HepG2 (cell line): ENCODE data around the gene IGHMBP2. TPM values are rescaled to one million over a fixed set of nuclear protein-coding genes. Genes with fewer than 3 reads are reported as not detected.
A peak's percentile ranks its signal among the peaks of the same experiment; 100 is the strongest.

Experiments
- polyA plus RNA-seq, 8 experiments: library from polyadenylated mRNA; depleted of rRNA in 3 of 8; stranded (reverse) in 7 of 8; unstranded in 1 of 8; fragments of >200 nt; fragmentation: Illumina TruSeq in 4 of 8; extraction: Trizol in 4 of 8; gene quantifications; 2 replicates each; pipeline versions ENCODE4 v1.2.1 to v1.2.3, GENCODE V29; 2011 to 2016; ENCODE audit warnings: low read depth in 4 of 8, missing spikeins in 1 of 8, mixed read lengths in 1 of 8; ENCODE audit not compliant: insufficient read depth in 1 of 8
- total RNA-seq, 5 experiments: library from RNA; depleted of rRNA; stranded (reverse); fragments of >200 nt; fragmentation: Illumina TruSeq; extraction: Trizol; gene quantifications; 2 replicates each; pipeline ENCODE4 v1.2.3, GENCODE V29; 2016; ENCODE audit warnings: low read depth in 1 of 5
- TF ChIP-seq, protein P1 (sequence below): sonication (generic); formaldehyde crosslinking; IDR thresholded peaks from 2 replicates; pipeline ENCODE4 v1.8.1; 2023; ENCODE audit warnings: missing genetic modification reagents, inconsistent platforms, borderline replicate concordance
- TF ChIP-seq, protein P2 (sequence below): sonication (generic); formaldehyde crosslinking; IDR thresholded peaks from one replicate; pipeline ENCODE4 v1.5.1; 2020; ENCODE audit warnings: mild to moderate bottlenecking, missing genetic modification reagents; ENCODE audit errors: not compliant biosample characterization
- TF ChIP-seq, protein P3 (sequence below): sonication (generic); formaldehyde crosslinking; IDR thresholded peaks from 2 replicates; pipeline ENCODE4 v1.4.0; 2020; ENCODE audit warnings: missing genetic modification reagents

The IGHMBP2 gene
- total and polyA plus RNA-seq, 2 of the 13 experiments (the other 11 are each of a cell fraction or from before 2014, with no cell fraction given) = 8.9 to 9.9 TPM

DNA sequence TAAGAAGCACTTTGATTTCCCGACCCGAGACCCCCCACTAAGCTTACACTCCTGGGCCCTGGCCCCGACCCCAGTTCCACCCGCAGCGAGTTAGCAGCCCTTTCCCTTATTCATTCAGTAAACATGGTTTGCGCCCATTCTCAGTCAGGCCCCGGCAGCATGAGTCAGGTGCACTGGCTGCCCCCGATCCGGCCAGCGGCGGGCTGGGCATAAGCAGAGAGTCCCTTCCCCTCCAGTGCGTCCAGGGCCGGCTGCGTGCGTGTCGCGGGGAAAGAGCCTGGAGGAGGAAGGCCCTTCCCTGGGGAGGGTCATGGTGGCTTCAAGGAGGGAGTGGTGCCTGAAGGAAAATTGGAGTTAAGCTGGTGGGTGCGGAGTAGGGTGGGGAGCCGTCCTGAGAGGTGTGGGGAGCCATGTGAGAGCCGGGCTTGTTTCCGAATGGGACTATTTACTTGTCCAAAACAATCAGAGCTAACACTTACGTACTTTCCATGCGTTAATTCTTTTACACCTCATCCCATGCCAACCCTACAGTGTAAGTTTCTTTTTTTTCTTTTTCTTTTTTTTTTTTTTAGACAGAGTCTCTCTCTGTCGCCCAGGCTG, 657 bp downstream of the IGHMBP2 start (continued):
- TF ChIP-seq, protein P1, sequence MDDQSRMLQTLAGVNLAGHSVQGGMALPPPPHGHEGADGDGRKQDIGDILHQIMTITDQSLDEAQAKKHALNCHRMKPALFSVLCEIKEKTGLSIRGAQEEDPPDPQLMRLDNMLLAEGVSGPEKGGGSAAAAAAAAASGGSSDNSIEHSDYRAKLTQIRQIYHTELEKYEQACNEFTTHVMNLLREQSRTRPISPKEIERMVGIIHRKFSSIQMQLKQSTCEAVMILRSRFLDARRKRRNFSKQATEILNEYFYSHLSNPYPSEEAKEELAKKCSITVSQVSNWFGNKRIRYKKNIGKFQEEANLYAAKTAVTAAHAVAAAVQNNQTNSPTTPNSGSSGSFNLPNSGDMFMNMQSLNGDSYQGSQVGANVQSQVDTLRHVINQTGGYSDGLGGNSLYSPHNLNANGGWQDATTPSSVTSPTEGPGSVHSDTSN (CRISPR knock-in tag) = no peak
- TF ChIP-seq, protein P2, sequence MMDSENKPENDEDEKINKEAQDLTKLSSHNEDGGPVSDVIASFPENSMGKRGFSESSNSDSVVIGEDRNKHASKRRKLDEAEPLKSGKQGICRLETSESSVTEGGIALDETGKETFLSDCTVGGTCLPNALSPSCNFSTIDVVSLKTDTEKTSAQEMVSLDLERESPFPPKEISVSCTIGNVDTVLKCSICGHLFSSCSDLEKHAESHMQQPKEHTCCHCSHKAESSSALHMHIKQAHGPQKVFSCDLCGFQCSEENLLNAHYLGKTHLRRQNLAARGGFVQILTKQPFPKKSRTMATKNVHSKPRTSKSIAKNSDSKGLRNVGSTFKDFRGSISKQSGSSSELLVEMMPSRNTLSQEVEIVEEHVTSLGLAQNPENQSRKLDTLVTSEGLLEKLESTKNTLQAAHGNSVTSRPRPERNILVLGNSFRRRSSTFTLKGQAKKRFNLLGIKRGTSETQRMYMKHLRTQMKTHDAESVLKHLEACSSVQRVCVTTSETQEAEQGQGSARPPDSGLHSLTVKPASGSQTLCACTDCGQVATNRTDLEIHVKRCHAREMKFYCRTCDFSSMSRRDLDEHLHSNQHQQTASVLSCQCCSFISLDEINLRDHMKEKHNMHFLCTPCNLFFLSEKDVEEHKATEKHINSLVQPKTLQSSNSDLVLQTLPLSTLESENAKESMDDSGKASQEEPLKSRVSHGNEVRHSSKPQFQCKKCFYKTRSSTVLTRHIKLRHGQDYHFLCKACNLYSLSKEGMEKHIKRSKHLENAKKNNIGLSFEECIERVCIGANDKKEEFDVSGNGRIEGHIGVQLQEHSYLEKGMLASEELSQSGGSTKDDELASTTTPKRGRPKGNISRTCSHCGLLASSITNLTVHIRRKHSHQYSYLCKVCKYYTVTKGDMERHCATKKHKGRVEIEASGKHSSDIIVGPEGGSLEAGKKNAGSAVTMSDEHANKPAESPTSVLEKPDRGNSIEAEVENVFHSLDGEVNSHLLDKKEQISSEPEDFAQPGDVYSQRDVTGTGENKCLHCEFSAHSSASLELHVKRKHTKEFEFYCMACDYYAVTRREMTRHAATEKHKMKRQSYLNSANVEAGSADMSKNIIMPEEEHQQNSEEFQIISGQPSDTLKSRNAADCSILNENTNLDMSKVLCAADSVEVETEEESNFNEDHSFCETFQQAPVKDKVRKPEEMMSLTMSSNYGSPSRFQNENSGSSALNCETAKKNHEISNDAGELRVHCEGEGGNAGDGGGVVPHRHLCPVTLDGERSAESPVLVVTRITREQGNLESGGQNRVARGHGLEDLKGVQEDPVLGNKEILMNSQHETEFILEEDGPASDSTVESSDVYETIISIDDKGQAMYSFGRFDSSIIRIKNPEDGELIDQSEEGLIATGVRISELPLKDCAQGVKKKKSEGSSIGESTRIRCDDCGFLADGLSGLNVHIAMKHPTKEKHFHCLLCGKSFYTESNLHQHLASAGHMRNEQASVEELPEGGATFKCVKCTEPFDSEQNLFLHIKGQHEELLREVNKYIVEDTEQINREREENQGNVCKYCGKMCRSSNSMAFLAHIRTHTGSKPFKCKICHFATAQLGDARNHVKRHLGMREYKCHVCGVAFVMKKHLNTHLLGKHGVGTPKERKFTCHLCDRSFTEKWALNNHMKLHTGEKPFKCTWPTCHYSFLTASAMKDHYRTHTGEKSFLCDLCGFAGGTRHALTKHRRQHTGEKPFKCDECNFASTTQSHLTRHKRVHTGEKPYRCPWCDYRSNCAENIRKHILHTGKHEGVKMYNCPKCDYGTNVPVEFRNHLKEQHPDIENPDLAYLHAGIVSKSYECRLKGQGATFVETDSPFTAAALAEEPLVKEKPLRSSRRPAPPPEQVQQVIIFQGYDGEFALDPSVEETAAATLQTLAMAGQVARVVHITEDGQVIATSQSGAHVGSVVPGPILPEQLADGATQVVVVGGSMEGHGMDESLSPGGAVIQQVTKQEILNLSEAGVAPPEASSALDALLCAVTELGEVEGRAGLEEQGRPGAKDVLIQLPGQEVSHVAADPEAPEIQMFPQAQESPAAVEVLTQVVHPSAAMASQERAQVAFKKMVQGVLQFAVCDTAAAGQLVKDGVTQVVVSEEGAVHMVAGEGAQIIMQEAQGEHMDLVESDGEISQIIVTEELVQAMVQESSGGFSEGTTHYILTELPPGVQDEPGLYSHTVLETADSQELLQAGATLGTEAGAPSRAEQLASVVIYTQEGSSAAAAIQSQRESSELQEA (CRISPR knock-in tag) = no peak
- TF ChIP-seq, protein P3, sequence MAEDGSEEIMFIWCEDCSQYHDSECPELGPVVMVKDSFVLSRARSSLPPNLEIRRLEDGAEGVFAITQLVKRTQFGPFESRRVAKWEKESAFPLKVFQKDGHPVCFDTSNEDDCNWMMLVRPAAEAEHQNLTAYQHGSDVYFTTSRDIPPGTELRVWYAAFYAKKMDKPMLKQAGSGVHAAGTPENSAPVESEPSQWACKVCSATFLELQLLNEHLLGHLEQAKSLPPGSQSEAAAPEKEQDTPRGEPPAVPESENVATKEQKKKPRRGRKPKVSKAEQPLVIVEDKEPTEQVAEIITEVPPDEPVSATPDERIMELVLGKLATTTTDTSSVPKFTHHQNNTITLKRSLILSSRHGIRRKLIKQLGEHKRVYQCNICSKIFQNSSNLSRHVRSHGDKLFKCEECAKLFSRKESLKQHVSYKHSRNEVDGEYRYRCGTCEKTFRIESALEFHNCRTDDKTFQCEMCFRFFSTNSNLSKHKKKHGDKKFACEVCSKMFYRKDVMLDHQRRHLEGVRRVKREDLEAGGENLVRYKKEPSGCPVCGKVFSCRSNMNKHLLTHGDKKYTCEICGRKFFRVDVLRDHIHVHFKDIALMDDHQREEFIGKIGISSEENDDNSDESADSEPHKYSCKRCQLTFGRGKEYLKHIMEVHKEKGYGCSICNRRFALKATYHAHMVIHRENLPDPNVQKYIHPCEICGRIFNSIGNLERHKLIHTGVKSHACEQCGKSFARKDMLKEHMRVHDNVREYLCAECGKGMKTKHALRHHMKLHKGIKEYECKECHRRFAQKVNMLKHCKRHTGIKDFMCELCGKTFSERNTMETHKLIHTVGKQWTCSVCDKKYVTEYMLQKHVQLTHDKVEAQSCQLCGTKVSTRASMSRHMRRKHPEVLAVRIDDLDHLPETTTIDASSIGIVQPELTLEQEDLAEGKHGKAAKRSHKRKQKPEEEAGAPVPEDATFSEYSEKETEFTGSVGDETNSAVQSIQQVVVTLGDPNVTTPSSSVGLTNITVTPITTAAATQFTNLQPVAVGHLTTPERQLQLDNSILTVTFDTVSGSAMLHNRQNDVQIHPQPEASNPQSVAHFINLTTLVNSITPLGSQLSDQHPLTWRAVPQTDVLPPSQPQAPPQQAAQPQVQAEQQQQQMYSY = 0 out of 2 replicates have a peak, but pooled peaks have one; percentile 10
